Sigmoid colon (tissue), 7 donors: ENCODE data around the gene UBR3. TPM values are rescaled to one million over a fixed set of nuclear protein-coding genes. Genes with fewer than 3 reads are reported as not detected.

ENCODE experiments used
- DNase-seq: peaks from one replicate; pipeline ENCODE4 v3.0.0-alpha.2; 2019
- H3K27ac ChIP-seq, 4 donors: fragments of 200-600 bp; sonication (generic); one replicate each; pipeline ENCODE4 v1.5.1; 2016 to 2019; ENCODE audit warnings: mild to moderate bottlenecking in 1 of 4
- H3K27me3 ChIP-seq, 3 donors: fragments of 200-600 bp; sonication (generic); one replicate each; pipeline ENCODE4 v1.5.1; 2019; ENCODE audit warnings: mild to moderate bottlenecking in 1 of 3
- H3K36me3 ChIP-seq, 4 donors: fragments of 200-600 bp; sonication (generic); one replicate each; pipeline ENCODE4 v1.5.1; 2016 to 2019
- H3K4me1 ChIP-seq, 4 donors: fragments of 200-600 bp; sonication (generic); one replicate each; pipeline ENCODE4 v1.5.1; 2017 to 2019
- H3K4me3 ChIP-seq, 4 donors: fragments of 200-600 bp; sonication (generic); one replicate each; pipeline ENCODE4 v1.5.1; 2017 to 2019; ENCODE audit warnings: mild to moderate bottlenecking in 2 of 4, moderate library complexity in 1 of 4
- H3K9me3 ChIP-seq, 4 donors: fragments of 200-600 bp in 3 of 4; sonication (generic) in 3 of 4; one replicate each; pipeline versions ENCODE4 v1.5.1 to v1.6.1; 2013 to 2019
- EP300 ChIP-seq, 4 donors: sonication (generic); formaldehyde crosslinking; IDR thresholded peaks; one replicate each; pipeline ENCODE4 v1.6.1; 2017; ENCODE audit warnings: antibody characterized with exemption in 4 of 4
- POLR2A ChIP-seq, 2 donors: fragments of 450-650 bp; IDR thresholded peaks; one replicate each; pipeline ENCODE4 v1.6.1; 2016; ENCODE audit warnings: antibody characterized with exemption in 2 of 2, mild to moderate bottlenecking in 2 of 2, moderate library complexity in 2 of 2
- POLR2AphosphoS5 ChIP-seq, 4 donors: sonication (generic); formaldehyde crosslinking; IDR thresholded peaks; one replicate each; pipeline ENCODE4 v1.6.1; 2017; ENCODE audit warnings: antibody characterized with exemption in 4 of 4
- WGBS, 2 donors: extraction: QIAGEN DNeasy Blood & Tissue Kit; methylation state at CpG; one replicate each; pipeline ENCODE4 v1.1.7; 2013; 5-methylcytosine and 5-hydroxymethylcytosine counted together
- intact Hi-C: fragments of 100-400 bp; cut with DNase I; formaldehyde crosslinking; loops from one replicate; pipeline ENCODE4 v1.15.1; 2023
- polyA plus RNA-seq, 3 donors: library from polyadenylated mRNA; stranded (reverse); fragments of 200-250 nt; gene quantifications; one replicate each; pipeline ENCODE4 v1.2.3, GENCODE V29; 2013
- total RNA-seq, 4 donors: library from RNA; depleted of rRNA; stranded (reverse); fragments of >200 nt; gene quantifications; one replicate each; pipeline ENCODE4 v1.1.0, GENCODE V29; 2016
- TF ChIP-seq, protein P1 (sequence below), 4 experiments: fragments of 450-650 bp in 3 of 4; fragments of 200-600 bp in 1 of 4; IDR thresholded peaks; one replicate each; pipeline ENCODE4 v1.5.1; 2016 to 2019; ENCODE audit warnings: antibody characterized with exemption in 4 of 4, mild to moderate bottlenecking in 3 of 4, moderate library complexity in 2 of 4
- donor health status: healthy with polysubstance abuse.
- donor health status: Bipolar disorder and iron deficiency.
- donor health status: healthy.

The UBR3 gene
- total and polyA plus RNA-seq, 7 donors: 4.2 to 101 (median 63.3) TPM

- WGBS, 2 donors: 80 to 82% methylated on average over 2 of the region's 2 CpGs
- intact Hi-C loops: no loop called here
- no peak for DNase-seq
Observed at GRCh38 chr2:170039401-170040172, 212.3 kb downstream of the UBR3 start.

DNA sequence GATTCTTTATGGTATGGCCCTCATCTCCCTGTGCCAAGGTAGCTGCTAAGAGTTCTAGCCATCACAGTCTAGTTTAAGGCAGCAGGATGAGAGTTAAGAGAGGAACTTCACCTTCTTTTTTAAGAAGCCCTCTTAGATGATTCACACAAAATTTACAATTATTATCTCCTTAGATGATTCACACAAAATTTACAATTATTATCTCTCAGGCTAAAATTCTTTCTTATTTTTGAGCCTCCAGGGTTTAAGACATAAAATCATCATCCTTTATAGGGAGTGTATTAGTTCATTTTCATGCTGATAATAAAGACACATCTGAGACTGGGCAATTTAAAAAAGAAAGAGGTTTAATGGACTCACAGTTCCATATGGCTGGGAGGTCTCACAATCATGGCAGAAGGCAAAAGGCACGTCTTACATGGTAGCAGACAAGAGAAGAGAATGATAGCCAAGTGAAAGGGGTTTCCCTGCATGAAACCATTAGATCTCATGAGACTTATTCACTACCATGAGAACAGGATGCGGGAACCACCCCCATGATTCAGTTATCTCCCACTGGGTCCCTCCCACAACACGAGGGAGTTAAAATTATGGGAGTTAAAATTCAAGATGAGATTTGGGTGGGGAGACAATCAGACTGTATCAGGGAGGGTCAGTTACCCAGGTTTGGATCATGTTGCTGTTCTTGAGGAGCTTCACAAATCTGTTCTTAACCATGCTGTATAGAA, 217.7 kb downstream of the UBR3 start:
- H3K4me1 ChIP-seq: no peaks in the 10 kb centered on the region
- H3K27ac ChIP-seq: no peak overlapping the region
- no peak overlapping the region for H3K4me3 ChIP-seq
- no peaks in the 10 kb centered on the region for H3K27me3 ChIP-seq
- no peak for DNase-seq
- H3K36me3 ChIP-seq: peaks cover 0 to 18% (median 0%) of the 10 kb centered on the region in 4 donors
- no peaks in the 10 kb centered on the region for H3K9me3 ChIP-seq
- intact Hi-C loops: no loop called here
- TF ChIP-seq POLR2A (IDR thresholded peaks at IDR 0.05) (no peak), EP300 (IDR thresholded peaks at IDR 0.05) (no peak), POLR2AphosphoS5 (IDR thresholded peaks at IDR 0.05) (no peak)
- TF ChIP-seq, protein P1, sequence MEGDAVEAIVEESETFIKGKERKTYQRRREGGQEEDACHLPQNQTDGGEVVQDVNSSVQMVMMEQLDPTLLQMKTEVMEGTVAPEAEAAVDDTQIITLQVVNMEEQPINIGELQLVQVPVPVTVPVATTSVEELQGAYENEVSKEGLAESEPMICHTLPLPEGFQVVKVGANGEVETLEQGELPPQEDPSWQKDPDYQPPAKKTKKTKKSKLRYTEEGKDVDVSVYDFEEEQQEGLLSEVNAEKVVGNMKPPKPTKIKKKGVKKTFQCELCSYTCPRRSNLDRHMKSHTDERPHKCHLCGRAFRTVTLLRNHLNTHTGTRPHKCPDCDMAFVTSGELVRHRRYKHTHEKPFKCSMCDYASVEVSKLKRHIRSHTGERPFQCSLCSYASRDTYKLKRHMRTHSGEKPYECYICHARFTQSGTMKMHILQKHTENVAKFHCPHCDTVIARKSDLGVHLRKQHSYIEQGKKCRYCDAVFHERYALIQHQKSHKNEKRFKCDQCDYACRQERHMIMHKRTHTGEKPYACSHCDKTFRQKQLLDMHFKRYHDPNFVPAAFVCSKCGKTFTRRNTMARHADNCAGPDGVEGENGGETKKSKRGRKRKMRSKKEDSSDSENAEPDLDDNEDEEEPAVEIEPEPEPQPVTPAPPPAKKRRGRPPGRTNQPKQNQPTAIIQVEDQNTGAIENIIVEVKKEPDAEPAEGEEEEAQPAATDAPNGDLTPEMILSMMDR (IDR thresholded peaks at IDR 0.05): no peak
- WGBS, 2 donors: 88 to 93% methylated on average over 3 of the region's 3 CpGs

More at GRCh38 chr2:170039401-170040172, 212.3 kb downstream of the UBR3 start:
- Histone ChIP-seq H3K4me1 (no peaks in the 10 kb centered on the region), H3K36me3 (peaks cover 0 to 13% (median 0%) of the 10 kb centered on the region in 4 donors), H3K27me3 (no peaks in the 10 kb centered on the region), H3K9me3 (no peaks in the 10 kb centered on the region), H3K4me3 (no peak overlapping the region), H3K27ac (no peak overlapping the region)
- TF ChIP-seq, protein P1 (IDR thresholded peaks at IDR 0.05): no peak
- TF ChIP-seq EP300 (IDR thresholded peaks at IDR 0.05) (no peak), POLR2AphosphoS5 (IDR thresholded peaks at IDR 0.05) (no peak), POLR2A (IDR thresholded peaks at IDR 0.05) (no peak)

DNA sequence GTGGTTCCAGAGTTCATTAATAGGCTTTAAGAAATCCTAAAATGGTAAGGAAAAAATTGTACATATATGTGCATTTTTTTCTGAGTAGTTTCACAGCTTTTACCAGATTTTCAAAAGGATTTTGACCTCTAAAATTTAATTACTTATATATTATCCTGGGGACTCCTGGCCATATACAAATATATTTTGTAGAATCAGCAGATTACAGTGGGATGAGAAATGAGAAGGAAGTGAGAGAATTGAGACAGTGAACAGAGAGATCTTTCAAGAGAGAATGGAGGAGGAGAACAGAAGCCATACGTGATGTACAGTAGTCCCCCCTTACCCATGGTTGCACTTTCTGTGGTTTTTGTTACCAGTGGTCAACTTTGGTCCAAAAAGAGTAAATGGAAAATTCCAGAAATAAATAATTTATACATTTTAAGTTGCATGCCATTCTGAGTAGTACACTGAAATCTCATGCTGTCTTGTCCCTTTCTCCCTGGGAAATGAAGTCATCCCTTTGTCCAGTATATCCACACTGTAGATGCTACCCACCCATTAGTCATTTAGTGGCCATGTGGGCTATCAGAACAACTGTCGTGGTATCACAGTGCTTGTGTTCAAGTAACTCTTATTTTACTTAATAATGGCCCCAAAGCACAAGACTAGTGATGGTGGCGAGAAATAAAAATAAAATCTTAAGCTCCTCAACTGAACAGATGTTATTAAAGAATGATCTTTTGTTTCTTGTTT, 220.2 kb downstream of the UBR3 start:
- WGBS, 2 donors: 96 to 97% methylated on average over 3 of the region's 3 CpGs
- Histone ChIP-seq H3K9me3 (no peaks in the 10 kb centered on the region), H3K36me3 (peaks cover 0 to 19% (median 3%) of the 10 kb centered on the region in 4 donors), H3K4me3 (no peak overlapping the region), H3K4me1 (no peaks in the 10 kb centered on the region), H3K27ac (no peak overlapping the region), H3K27me3 (no peaks in the 10 kb centered on the region)
- TF ChIP-seq POLR2A (IDR thresholded peaks at IDR 0.05) (no peak), EP300 (IDR thresholded peaks at IDR 0.05) (no peak), POLR2AphosphoS5 (IDR thresholded peaks at IDR 0.05) (no peak)
- TF ChIP-seq, protein P1 (IDR thresholded peaks at IDR 0.05): no peak
- no peak for DNase-seq
- intact Hi-C loops: no loop called here

GRCh38 chr2:170052151-170052550, 224.9 kb downstream of the UBR3 start:
- Histone ChIP-seq H3K4me3 (no peak overlapping the region), H3K9me3 (no peaks in the 10 kb centered on the region), H3K4me1 (no peaks in the 10 kb centered on the region), H3K36me3 (peaks cover 0 to 32% (median 4%) of the 10 kb centered on the region in 4 donors), H3K27ac (no peak overlapping the region), H3K27me3 (no peaks in the 10 kb centered on the region)
- no peak for DNase-seq
- WGBS, 2 donors: 98% methylated on average over 2 of the region's 2 CpGs
- TF ChIP-seq, protein P1 (IDR thresholded peaks at IDR 0.05): no peak
- TF ChIP-seq POLR2A (IDR thresholded peaks at IDR 0.05): no peak
- no peak for TF ChIP-seq EP300 (IDR thresholded peaks at IDR 0.05)
- no peak for TF ChIP-seq POLR2AphosphoS5 (IDR thresholded peaks at IDR 0.05)
- intact Hi-C loops: no loop called here
